NCI-H2171 treated with DMSO at 0.1 percent for 48 hours (cell line): ENCODE data around the gene RERG.
A peak's percentile ranks its signal among the peaks of the same experiment; 100 is the strongest.
"Not testable (repeated sequence)": the region's sequence is repeated elsewhere in the genome, so short reads cannot be mapped to it uniquely, and the experiment has no call there.

Experiments
- DNase-seq: peaks from one replicate; lab custom pipeline; 2025; lab: John Stamatoyannopoulos, UW

RERG gene

GRCh38 chr12:15220915-15221885, at the start of gene RERG:
Gene RERG, minus strand, starts transcription at chr12:15221417. Its CDS starts 3,928 bp downstream, at chr12:15217489.
- DNase-seq, result no peak

- DNase-seq, result no peak
These were observed 49.4 kb upstream of the RERG start for GRCh38 chr12:15270591-15270990.

GRCh38 chr12:15268927-15269552, 47.8 kb upstream of the RERG start:
- peak; percentile 71 for DNase-seq

GRCh38 chr12:15268309-15268708, 47.1 kb upstream of the RERG start:
- DNase-seq, result no peak

GRCh38 chr12:15265875-15266274, 44.7 kb upstream of the RERG start:
- DNase-seq, result no peak

- no peak for DNase-seq
These were observed 35.5 kb upstream of the RERG start for GRCh38 chr12:15256761-15257160.

GRCh38 chr12:15253990-15254389, 32.8 kb upstream of the RERG start:
- DNase-seq, result no peak

- DNase-seq, result no peak
These were observed 23.7 kb upstream of the RERG start for GRCh38 chr12:15244926-15245325.

- DNase-seq, result no peak
These were observed 23.1 kb upstream of the RERG start for GRCh38 chr12:15244341-15244740.

GRCh38 chr12:15243102-15243501, 21.9 kb upstream of the RERG start:
- DNase-seq, result no peak

GRCh38 chr12:15240898-15241297, 19.7 kb upstream of the RERG start:
- no peak for DNase-seq

GRCh38 chr12:15234508-15234907, 13.3 kb upstream of the RERG start:
- DNase-seq, result no peak

- no peak for DNase-seq
These were observed 12.8 kb upstream of the RERG start for GRCh38 chr12:15234011-15234410.

GRCh38 chr12:15232959-15233358, 11.7 kb upstream of the RERG start:
- DNase-seq, result no peak

- DNase-seq, result no peak
These were observed 10.3 kb upstream of the RERG start for GRCh38 chr12:15231493-15231892.

- DNase-seq, result no peak
These were observed 9.5 kb upstream of the RERG start for GRCh38 chr12:15230751-15231150.

- no peak for DNase-seq
These were observed 8.9 kb upstream of the RERG start for GRCh38 chr12:15230137-15230536.

GRCh38 chr12:15227004-15227679, 5.9 kb upstream of the RERG start:
- DNase-seq, result no peak

- DNase-seq, result not testable (repeated sequence)
These were observed 4.6 kb upstream of the RERG start for GRCh38 chr12:15225863-15226218.

- no peak for DNase-seq
These were observed 4.1 kb upstream of the RERG start for GRCh38 chr12:15225136-15225862.

GRCh38 chr12:15222219-15222618, 1.0 kb upstream of the RERG start:
- DNase-seq, result no peak

GRCh38 chr12:15220451-15220850, 766 bp downstream of the RERG start:
- no peak for DNase-seq
